ENCODE results near the gene DYNC1LI1. TPM values are rescaled to one million over a fixed set of nuclear protein-coding genes. Genes with fewer than 3 reads are reported as not detected.

The DYNC1LI1 gene
- total and polyA plus RNA-seq, 2 of the 4 experiments (the other 2 are of a cell fraction): 25.2 to 30.8 TPM

GRCh38 chr3:32480604-32481003 lies 90.1 kb downstream of the DYNC1LI1 start:
- no peak overlapping the region for H3K9ac ChIP-seq (ENCODE audit: low read depth, low read length)
- H2AK9ac ChIP-seq (replicated peaks; ENCODE audit: low read depth, low read length, poor library complexity): no peak overlapping the region
- POLR2A ChIA-PET (ENCODE audit: unreplicated experiment): no interaction called here
- BruUV-seq (replicated peaks): no TSS peak
- ATAC-seq (ENCODE audit: low read depth) (peak; percentile 75), DNase-seq (no peak)
- no peaks in the 10 kb centered on the region for H3K9me1 ChIP-seq (ENCODE audit: insufficient read depth, low read length)
- TF ChIP-seq RAD21 (IDR thresholded peaks at IDR 0.05; ENCODE audit: low read length) (no peak), CEBPB (IDR thresholded peaks at IDR 0.05; ENCODE audit: low read depth, low read length) (no peak), NFE2L2 (IDR thresholded peaks at IDR 0.05; ENCODE audit: low read depth, low read length) (no peak), MAFK (IDR thresholded peaks at IDR 0.05; ENCODE audit: low read depth, low read length) (no peak), FOS (IDR thresholded peaks at IDR 0.05; ENCODE audit: low read depth, low read length) (no peak), USF2 (IDR thresholded peaks at IDR 0.05; ENCODE audit: low read depth, low read length) (no peak), CTCF (conservative IDR thresholded peaks at IDR 0.05; ENCODE audit: low read depth, low read length) (no peak), MAZ (IDR thresholded peaks at IDR 0.05; ENCODE audit: borderline replicate concordance, low read depth, low read length) (no peak), SMC3 (IDR thresholded peaks at IDR 0.05; ENCODE audit: low read depth, low read length) (no peak), MXI1 (IDR thresholded peaks at IDR 0.05; ENCODE audit: borderline replicate concordance, low read depth, low read length) (no peak), RCOR1 (IDR thresholded peaks at IDR 0.05; ENCODE audit: insufficient replicate concordance, low read length) (no peak), CHD1 (IDR thresholded peaks at IDR 0.05; ENCODE audit: low read depth, low read length) (no peak), ELK1 (IDR thresholded peaks at IDR 0.05; ENCODE audit: borderline replicate concordance, low read depth, low read length) (no peak)
- peaks cover 14% of the 10 kb centered on the region for H3K36me3 ChIP-seq (ENCODE audit: control insufficient read depth, insufficient read depth, low read length)
- no peak overlapping the region for H3K56ac ChIP-seq (ENCODE audit: extremely low read depth, insufficient read depth, low read length)
- no peak overlapping the region for H3K27ac ChIP-seq (ENCODE audit: insufficient read depth, low read length)
- H4K5ac ChIP-seq (ENCODE audit: low read depth, low read length): no peak overlapping the region
- no peaks in the 10 kb centered on the region for H3K27me3 ChIP-seq (ENCODE audit: control insufficient read depth, insufficient read depth, low read length)
- H4K20me1 ChIP-seq (ENCODE audit: insufficient read depth, low read length): no peaks in the 10 kb centered on the region
- H3K79me1 ChIP-seq (ENCODE audit: low read depth in 1 of 2, low read length in 2 of 2): peaks cover 1 to 30% of the 10 kb centered on the region in 2 experiments
- no peak overlapping the region for H4K8ac ChIP-seq (ENCODE audit: low read depth in 2 of 2, low read length in 2 of 2)
- H2AK5ac ChIP-seq (ENCODE audit: low read depth, low read length): no peak overlapping the region
- no peak overlapping the region for H4K91ac ChIP-seq (ENCODE audit: insufficient read depth, low read depth, low read length)
- WGBS, 2 experiments (ENCODE audit: extremely low coverage in 2 of 2, insufficient read length in 1 of 2): no CpG with 5 or more reads among the region's 1 CpG
- H3K4me2 ChIP-seq (ENCODE audit: low read depth, low read length): no peak overlapping the region
- CTCF ChIA-PET: interaction anchor here (0.6 to 1.7 kb wide), 3 partner anchors 13 to 106 kb away, joined by 3 to 5 read pairs (median 3); no protein-coding TSS in a partner anchor
- H2BK120ac ChIP-seq (ENCODE audit: low read depth, low read length): no peak overlapping the region
- H2AFZ ChIP-seq (replicated peaks; ENCODE audit: low read length, poor library complexity): no peak overlapping the region
- H3K4me1 ChIP-seq (ENCODE audit: control insufficient read depth, insufficient read depth, low read length): no peaks in the 10 kb centered on the region
- H2BK5ac ChIP-seq (ENCODE audit: low read depth, low read length, poor library complexity, severe bottlenecking): no peak overlapping the region
- H3K14ac ChIP-seq (replicated peaks; ENCODE audit: low read depth, low read length): no peak overlapping the region
- no peak overlapping the region for H2BK15ac ChIP-seq (ENCODE audit: low read depth, low read length)
- no peak overlapping the region for H2BK20ac ChIP-seq (ENCODE audit: low read depth, low read length)
- no peak overlapping the region for H3K4ac ChIP-seq (ENCODE audit: low read depth, low read length)
- dilution Hi-C loops (cut with HindIII; ENCODE audit: low sequenced_read_pairs, unreplicated experiment): no loop called here
- in situ Hi-C loops (cut with MboI; ENCODE audit: low sequenced_read_pairs): no loop called here
- peak overlapping the region; percentile 52; the same call in 1 of the 2 replicates for H3K23ac ChIP-seq (ENCODE audit: low read depth, low read length)
- intact Hi-C loops (cut with micrococcal nuclease): no loop called here
- H3K9me3 ChIP-seq (ENCODE audit: control insufficient read depth, insufficient read depth, low read length): no peaks in the 10 kb centered on the region
- no peak overlapping the region for H3K18ac ChIP-seq (ENCODE audit: low read depth, low read length)
- H3K4me3 ChIP-seq (ENCODE audit: insufficient read depth, low read depth, low read length): no peak overlapping the region

Measured in IMR-90 (cell line).